Stimulated activated CD4-positive, alpha-beta T cell treated with anti-CD3 and anti-CD28 coated beads, TNF-alpha, amount 100 ng/mL, for 24 hours (primary cell): Measurements from ENCODE around the gene SIL1.
"Not testable (repeated sequence)": the region's sequence is repeated elsewhere in the genome, so short reads cannot be mapped to it uniquely, and the experiment has no call there.

Experiments
- DNase-seq, 3 experiments: peaks; one replicate each; pipeline ENCODE4 v3.0.0-alpha.2; 2020; ENCODE audit warnings: low read depth in 3 of 3

Gene SIL1

GRCh38 chr5:139140591-139141071 is 57.5 kb downstream of the SIL1 start:
- DNase-seq: no peak

- no peak for DNase-seq
These were observed 59.4 kb downstream of the SIL1 start for GRCh38 chr5:139138809-139139208.

GRCh38 chr5:139138109-139138508 is 60.1 kb downstream of the SIL1 start:
- no peak for DNase-seq

GRCh38 chr5:139137697-139138096 is 60.5 kb downstream of the SIL1 start:
- DNase-seq: no peak

- no peak for DNase-seq
These were observed 63.3 kb downstream of the SIL1 start for GRCh38 chr5:139134906-139135305.

DNA sequence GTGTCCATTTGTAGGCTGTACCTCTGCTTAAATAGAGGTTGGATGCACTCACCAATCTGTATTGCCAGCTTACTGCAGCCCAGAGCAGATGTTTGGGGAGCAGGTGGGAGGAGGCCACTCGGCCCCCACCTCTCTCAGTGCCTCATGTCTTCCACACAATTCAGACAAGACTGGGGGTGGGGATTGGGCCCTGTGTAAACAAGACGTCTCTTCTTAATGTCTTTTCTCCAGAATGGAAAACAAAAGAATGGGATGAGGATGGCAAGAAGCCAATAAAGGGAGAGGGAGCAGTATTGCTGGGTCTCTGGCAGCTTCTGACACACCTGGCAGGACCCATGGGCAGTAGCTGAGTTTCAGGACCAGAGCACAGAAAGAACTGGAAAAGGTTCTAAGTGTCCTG is 64.9 kb downstream of the SIL1 start:
- DNase-seq: no peak

DNA sequence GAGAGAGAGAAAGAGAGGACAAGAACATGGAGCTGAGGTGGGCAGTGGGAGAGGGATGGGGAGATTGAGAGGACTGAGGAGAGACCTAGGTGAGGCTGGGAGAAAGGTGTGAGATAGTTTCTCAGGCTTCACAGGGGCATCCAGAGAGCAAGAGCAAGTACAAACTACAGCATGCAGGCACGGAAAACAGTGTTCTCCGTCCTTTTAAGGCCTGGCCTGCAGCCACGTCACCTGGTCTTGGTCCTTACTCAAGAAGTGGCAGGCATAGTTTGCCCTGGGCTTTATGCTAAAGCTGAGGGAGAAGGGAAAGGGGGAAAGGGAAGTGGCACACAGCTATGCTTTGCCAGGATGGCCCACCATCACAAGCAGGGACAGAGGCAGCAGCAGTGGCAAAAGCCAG is 65.7 kb downstream of the SIL1 start:
- no peak for DNase-seq

DNA sequence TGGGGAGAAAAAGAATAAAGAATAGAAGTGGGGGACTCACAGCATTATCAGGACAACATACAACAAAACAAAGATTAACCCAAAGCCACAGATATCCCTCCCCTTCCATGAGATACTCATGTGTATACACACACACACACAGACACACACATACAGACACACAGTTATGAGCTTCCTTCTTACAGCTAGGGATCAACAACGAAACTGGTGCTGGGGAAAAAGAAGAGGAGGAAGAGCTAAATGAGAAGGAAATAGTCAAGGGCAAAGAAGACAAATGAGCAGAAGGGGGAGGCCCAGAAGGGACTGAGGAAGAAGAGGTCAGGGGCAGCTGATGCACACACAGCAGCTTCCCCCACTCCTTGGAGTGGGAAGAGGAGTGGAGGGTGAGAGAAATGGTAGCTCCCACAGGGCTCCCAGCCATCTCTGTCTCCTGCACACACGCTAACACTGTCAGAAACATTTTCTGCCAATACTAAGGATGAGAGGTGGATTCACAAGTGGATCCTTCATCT is 66.2 kb downstream of the SIL1 start:
- no peak for DNase-seq

DNA sequence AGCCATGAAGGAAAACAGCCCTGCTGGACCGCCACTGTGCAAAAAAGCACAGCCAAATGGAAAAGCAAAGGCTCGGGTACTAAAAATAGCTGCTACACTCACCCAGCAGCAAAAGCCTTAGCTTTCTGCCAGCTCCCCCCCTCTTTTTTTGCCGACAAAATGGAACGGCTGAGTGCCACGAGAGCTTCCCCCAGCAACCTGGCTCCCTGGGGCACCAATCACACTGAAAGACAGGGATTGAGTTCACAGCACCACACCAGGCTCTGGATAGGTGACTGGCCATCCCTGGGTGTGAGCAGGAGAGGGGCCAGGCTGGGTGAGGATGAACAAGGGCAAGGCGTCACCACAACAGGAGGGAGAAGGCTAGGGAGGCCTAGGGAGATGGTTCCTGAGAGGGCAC is 66.7 kb downstream of the SIL1 start:
- no peak for DNase-seq

GRCh38 chr5:139131062-139131461 is 67.1 kb downstream of the SIL1 start:
- DNase-seq: no peak

- DNase-seq: no peak
These were observed 68.0 kb downstream of the SIL1 start for GRCh38 chr5:139130214-139130613.

DNA sequence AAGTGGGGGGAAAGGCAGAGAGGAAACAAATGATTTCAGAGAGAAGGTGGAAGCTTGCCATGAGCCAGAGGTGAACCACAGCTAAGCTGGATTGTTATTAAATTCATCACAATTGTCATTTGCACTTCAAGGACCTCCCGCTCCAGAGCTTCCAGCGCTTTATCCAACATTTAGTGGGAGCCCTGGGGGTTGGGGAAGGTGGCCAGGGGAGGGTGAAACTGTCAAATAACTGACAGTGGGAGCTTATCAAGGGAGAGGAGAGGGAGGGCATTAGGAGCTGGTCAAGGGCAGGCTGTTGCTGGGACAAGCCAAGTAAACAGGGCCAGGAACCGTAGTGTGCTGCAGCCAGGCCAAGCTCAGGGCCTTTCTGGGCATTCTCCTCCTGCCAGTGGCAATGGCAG is 71.5 kb downstream of the SIL1 start:
- no peak for DNase-seq

DNA sequence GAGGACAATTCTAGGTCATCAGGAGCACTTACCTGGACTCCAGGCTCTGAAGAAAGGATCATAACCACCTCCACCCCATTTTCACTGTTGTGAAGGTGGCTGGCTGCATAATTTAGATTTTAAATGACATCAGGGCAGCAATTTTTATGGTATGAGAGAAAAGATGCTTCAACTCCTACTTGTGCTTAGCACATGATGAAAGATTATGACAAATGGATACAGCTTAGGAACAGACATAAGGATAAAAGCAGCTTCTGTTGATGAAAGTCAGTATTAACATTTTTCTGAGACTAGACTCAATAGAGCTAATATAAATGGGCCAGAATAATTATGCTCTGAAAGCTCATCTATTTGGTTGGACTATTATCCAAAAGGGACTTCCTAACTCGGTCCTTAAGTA is 72.2 kb downstream of the SIL1 start:
- DNase-seq: no peak

- DNase-seq: no peak
These were observed 73.2 kb downstream of the SIL1 start for GRCh38 chr5:139124774-139125520.

- no peak for DNase-seq
These were observed 77.0 kb downstream of the SIL1 start for GRCh38 chr5:139121120-139121519.

GRCh38 chr5:139120521-139120920 is 77.6 kb downstream of the SIL1 start:
- no peak for DNase-seq

- no peak for DNase-seq
These were observed 79.4 kb downstream of the SIL1 start for GRCh38 chr5:139118804-139119203.

DNA sequence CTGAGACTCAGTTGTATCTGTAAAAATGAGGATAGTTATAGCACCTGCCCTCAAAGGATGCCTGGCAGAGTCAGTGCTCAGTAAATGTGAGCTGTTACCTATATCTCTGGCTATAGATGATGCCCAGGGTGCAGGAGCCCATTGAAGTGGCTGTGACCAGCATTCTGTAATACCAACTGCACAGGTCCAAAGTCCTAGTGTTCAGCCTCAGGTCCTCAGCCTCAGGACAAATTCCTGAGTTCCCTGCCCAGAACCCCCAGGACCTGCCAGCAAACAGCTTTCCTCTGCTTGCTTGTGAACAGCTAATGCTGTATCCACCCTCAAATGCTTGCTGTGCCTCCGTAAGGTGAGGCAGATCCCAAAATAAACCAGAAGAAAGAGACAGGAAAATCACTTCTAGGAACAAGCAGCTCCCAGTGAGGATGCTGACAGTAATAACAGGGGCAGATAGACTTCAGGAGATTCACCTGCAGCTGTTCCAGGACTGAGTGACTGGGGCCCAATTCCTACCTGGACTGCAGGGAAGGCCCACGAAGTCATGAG is 80.8 kb downstream of the SIL1 start:
- DNase-seq: no peak

DNA sequence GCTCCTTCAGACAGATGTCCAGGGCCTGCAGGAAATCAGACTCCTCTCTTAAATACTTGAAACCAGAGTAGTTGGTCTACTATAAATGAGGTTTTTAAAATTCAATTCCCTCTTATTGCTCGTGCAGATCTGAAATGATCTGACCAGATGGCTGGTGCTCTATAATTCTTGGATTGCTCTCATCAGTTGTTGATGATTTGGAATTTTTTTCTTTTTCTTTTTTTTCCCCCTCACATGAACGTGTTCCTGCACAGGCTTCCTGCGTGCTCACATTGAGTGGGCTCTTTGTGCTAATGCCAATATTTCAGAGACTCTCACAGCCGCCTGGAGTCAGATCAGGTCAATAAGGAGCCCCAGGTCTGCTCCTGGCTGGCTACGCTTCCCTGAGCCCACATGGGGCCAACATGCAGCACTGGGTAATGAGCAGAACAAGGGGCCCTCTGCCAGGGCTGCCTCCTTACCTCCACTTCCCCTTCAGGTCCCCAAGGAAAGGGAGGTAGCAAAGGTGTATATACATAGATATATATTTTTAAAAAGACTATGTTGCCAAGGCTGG is 82.0 kb downstream of the SIL1 start:
- no peak for DNase-seq

DNA sequence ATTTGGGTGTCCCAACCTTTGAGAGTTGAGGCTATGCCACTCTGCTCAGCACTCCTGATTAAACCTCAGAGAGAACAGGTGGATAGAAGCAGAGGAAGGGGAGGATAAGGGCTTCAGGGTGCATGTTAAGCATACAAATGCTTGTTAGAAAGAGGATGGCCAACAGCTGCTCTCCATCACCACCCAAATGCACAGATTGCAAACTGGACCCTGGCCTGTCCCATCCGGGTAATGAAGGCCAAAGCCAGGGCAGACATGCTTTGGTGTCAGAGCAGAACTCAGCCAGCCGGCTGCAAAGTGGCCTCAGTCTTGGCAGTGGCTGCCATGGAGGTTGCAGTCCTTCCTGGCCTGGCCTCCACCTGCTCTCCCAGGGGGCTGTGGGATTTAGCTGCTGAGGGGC is 84.3 kb downstream of the SIL1 start:
- DNase-seq: no peak

- DNase-seq: not testable (repeated sequence)
These were observed 85.8 kb downstream of the SIL1 start for GRCh38 chr5:139112362-139112761.

GRCh38 chr5:139110526-139111168 is 87.5 kb downstream of the SIL1 start:
- no peak for DNase-seq
